OCI-LY1 (cell line): ENCODE data around the gene GPR107.

Experiments
- CTCF ChIP-seq: fragments of 200-600 bp; sonication (generic), shearing (Covaris generic); IDR thresholded peaks from 2 replicates; pipeline ENCODE4 v1.5.1; 2017; ENCODE audit warnings: mild to moderate bottlenecking, antibody characterized with exemption, low read length, moderate library complexity, mixed read lengths
- EZH2 ChIP-seq: fragments of 200-600 bp; sonication (generic), shearing (Covaris generic); IDR thresholded peaks from 2 replicates; pipeline ENCODE4 v1.8.0; 2017; ENCODE audit warnings: borderline replicate concordance, mixed run types, mild to moderate bottlenecking, antibody characterized with exemption, low read length, moderate library complexity, mixed read lengths

GRCh38 chr9:130064621-130065020 lies 10.9 kb downstream of the GPR107 start:
- TF ChIP-seq CTCF (no peak), EZH2 (no peak)
